Measurements from ENCODE around the gene DEDD.
A peak's percentile ranks its signal among the peaks of the same experiment; 100 is the strongest.

Gene DEDD

GRCh38 chr1:161072751-161073449 is 59.6 kb downstream of the DEDD start:
- Histone ChIP-seq H3K27ac (no peak overlapping the region), H3K27me3 (replicated peaks) (no peaks in the 10 kb centered on the region), H3K4me3 (ENCODE audit: low read depth, low read length) (no peak overlapping the region), H3K36me3 (replicated peaks) (no peaks in the 10 kb centered on the region)
- TF ChIP-seq CTCF (IDR thresholded peaks at IDR 0.05; ENCODE audit: low read depth, low read length, missing control alignments) = no peak
- in situ Hi-C loops (cut with HindIII; ENCODE audit: low pct_ligation_motif_present, low sequenced_read_pairs) = no loop called here
- DNase-seq = no peak

DNA sequence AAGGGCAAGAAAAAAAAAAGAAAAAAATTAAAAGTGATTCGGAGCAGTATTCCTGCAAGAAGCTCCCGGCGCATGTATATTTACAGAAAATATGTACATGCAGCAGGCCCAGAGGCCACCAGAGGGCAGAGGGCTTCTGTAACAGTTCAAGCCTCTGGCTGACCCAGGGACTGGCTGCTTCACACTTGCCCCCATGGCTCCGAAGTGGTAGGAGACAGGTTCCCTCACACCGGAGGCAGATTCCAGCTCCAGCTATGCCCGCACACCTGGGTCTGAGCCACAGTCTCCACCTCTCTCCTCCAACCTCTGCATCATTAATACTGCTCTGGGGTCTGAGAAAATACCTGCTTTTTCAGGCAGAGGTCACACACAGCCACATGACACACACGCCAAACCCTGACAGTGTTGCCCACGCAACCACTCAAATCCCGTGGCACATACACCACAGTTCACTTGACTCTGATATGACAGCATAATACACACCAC is 60.5 kb downstream of the DEDD start:
- Histone ChIP-seq H3K27ac (no peak overlapping the region), H3K27me3 (replicated peaks) (no peaks in the 10 kb centered on the region), H3K36me3 (replicated peaks) (no peaks in the 10 kb centered on the region), H3K4me3 (ENCODE audit: low read depth, low read length) (no peak overlapping the region)
- TF ChIP-seq CTCF (IDR thresholded peaks at IDR 0.05; ENCODE audit: low read depth, low read length, missing control alignments) = peak; percentile 75
- in situ Hi-C loops (cut with HindIII; ENCODE audit: low pct_ligation_motif_present, low sequenced_read_pairs) = no loop called here
- peak; percentile 32 for DNase-seq
